Stimulated activated effector memory CD8-positive, alpha-beta T cell treated with anti-CD3 and anti-CD28 coated beads, Interleukin-12 subunit alpha, Interleukin-12 subunit beta, amount 100 ng/mL, for 72 hours (primary cell): ENCODE data around the gene CPD.
"Not testable (repeated sequence)": the region's sequence is repeated elsewhere in the genome, so short reads cannot be mapped to it uniquely, and the experiment has no call there.

Experiments
- ATAC-seq: fragments of 150-1000 bp; cut with Tn5 transposase; 2 replicates; pipeline ENCODE4 v1.10.0; 2021
- DNase-seq, 2 donors: peaks; one replicate each; pipeline ENCODE4 v3.0.0; 2021 to 2022; ENCODE audit warnings: low spot score in 2 of 2
- H3K27ac Mint-ChIP-seq: one replicate; pipeline ENCODE4 v1.8.0; 2022; ENCODE audit warnings: mild to moderate bottlenecking, mixed read lengths
- H3K36me3 Mint-ChIP-seq: one replicate; pipeline ENCODE4 v1.8.0; 2022; ENCODE audit warnings: mild to moderate bottlenecking, mixed read lengths
- H3K4me1 Mint-ChIP-seq: one replicate; pipeline ENCODE4 v1.8.0; 2022; ENCODE audit warnings: mixed read lengths
- H3K4me3 Mint-ChIP-seq: one replicate; pipeline ENCODE4 v1.8.0; 2022; ENCODE audit warnings: mild to moderate bottlenecking, mixed read lengths
- H3K9me3 Mint-ChIP-seq: one replicate; pipeline ENCODE4 v1.8.0; 2022; ENCODE audit warnings: mixed read lengths

CPD gene

GRCh38 chr17:30346221-30346795 is 32.4 kb upstream of the CPD start:
- peaks cover 11% of the 10 kb centered on the region for H3K4me1 Mint-ChIP-seq
- no peak for ATAC-seq
- H3K4me3 Mint-ChIP-seq = no peak overlapping the region
- DNase-seq = no peak
- no peak overlapping the region for H3K27ac Mint-ChIP-seq
- H3K36me3 Mint-ChIP-seq = no peaks in the 10 kb centered on the region
- no peaks in the 10 kb centered on the region for H3K9me3 Mint-ChIP-seq

GRCh38 chr17:30347488-30347887 is 31.2 kb upstream of the CPD start:
- no peaks in the 10 kb centered on the region for H3K36me3 Mint-ChIP-seq
- H3K4me1 Mint-ChIP-seq = peaks cover 11% of the 10 kb centered on the region
- no peak for DNase-seq
- H3K27ac Mint-ChIP-seq = no peak overlapping the region
- ATAC-seq = no peak
- H3K4me3 Mint-ChIP-seq = no peak overlapping the region
- H3K9me3 Mint-ChIP-seq = no peaks in the 10 kb centered on the region

- Mint-ChIP-seq H3K4me1 (peaks cover 11% of the 10 kb centered on the region), H3K9me3 (no peaks in the 10 kb centered on the region), H3K4me3 (no peak overlapping the region), H3K36me3 (no peaks in the 10 kb centered on the region), H3K27ac (no peak overlapping the region)
- ATAC-seq = no peak
- no peak for DNase-seq
These were observed 29.5 kb upstream of the CPD start for GRCh38 chr17:30349252-30349651.

GRCh38 chr17:30351263-30351662 is 27.5 kb upstream of the CPD start:
- ATAC-seq, H3K36me3 Mint-ChIP-seq, H3K4me3 Mint-ChIP-seq, H3K9me3 Mint-ChIP-seq, H3K27ac Mint-ChIP-seq, DNase-seq: not testable (repeated sequence)
- peaks cover 14% of the 10 kb centered on the region for H3K4me1 Mint-ChIP-seq

GRCh38 chr17:30351735-30352134 is 27.0 kb upstream of the CPD start:
- no peak overlapping the region for H3K4me3 Mint-ChIP-seq

GRCh38 chr17:30352240-30352814 is 26.4 kb upstream of the CPD start:
- Mint-ChIP-seq H3K36me3 (no peaks in the 10 kb centered on the region), H3K4me3 (no peak overlapping the region), H3K27ac (no peak overlapping the region), H3K4me1 (peaks cover 12% of the 10 kb centered on the region), H3K9me3 (no peaks in the 10 kb centered on the region)
- DNase-seq = no peak
- ATAC-seq = peak; percentile 50

More at GRCh38 chr17:30351735-30352134, 27.0 kb upstream of the CPD start:
- Mint-ChIP-seq H3K36me3 (no peaks in the 10 kb centered on the region), H3K4me1 (peaks cover 12% of the 10 kb centered on the region), H3K9me3 (no peaks in the 10 kb centered on the region), H3K27ac (no peak overlapping the region)
- no peak for DNase-seq
- ATAC-seq = no peak

GRCh38 chr17:30354701-30355100 is 24.0 kb upstream of the CPD start:
- ATAC-seq (peak; percentile 51), DNase-seq (no peak)
- H3K36me3 Mint-ChIP-seq = no peaks in the 10 kb centered on the region
- H3K27ac Mint-ChIP-seq = no peak overlapping the region
- H3K9me3 Mint-ChIP-seq = no peaks in the 10 kb centered on the region
- no peak overlapping the region for H3K4me3 Mint-ChIP-seq
- H3K4me1 Mint-ChIP-seq = peaks cover 12% of the 10 kb centered on the region

- H3K27ac Mint-ChIP-seq = no peak overlapping the region
- peaks cover 15% of the 10 kb centered on the region for H3K4me1 Mint-ChIP-seq
- no peak overlapping the region for H3K4me3 Mint-ChIP-seq
- DNase-seq = no peak
- H3K36me3 Mint-ChIP-seq = peaks cover 5% of the 10 kb centered on the region
- peaks cover 10% of the 10 kb centered on the region for H3K9me3 Mint-ChIP-seq
- ATAC-seq = no peak
These were observed 21.3 kb upstream of the CPD start for GRCh38 chr17:30357476-30357875.

- Mint-ChIP-seq H3K9me3 (peaks cover 10% of the 10 kb centered on the region), H3K36me3 (peaks cover 5% of the 10 kb centered on the region), H3K4me1 (peaks cover 21% of the 10 kb centered on the region), H3K4me3 (no peak overlapping the region), H3K27ac (no peak overlapping the region)
- DNase-seq = no peak
- ATAC-seq = no peak
These were observed 20.5 kb upstream of the CPD start for GRCh38 chr17:30358055-30358760.

GRCh38 chr17:30360086-30360808 is 18.5 kb upstream of the CPD start:
- DNase-seq (no peak), ATAC-seq (no peak)
- no peak overlapping the region for H3K4me3 Mint-ChIP-seq
- no peak overlapping the region for H3K27ac Mint-ChIP-seq
- peaks cover 13% of the 10 kb centered on the region for H3K36me3 Mint-ChIP-seq
- peaks cover 26% of the 10 kb centered on the region for H3K4me1 Mint-ChIP-seq
- H3K9me3 Mint-ChIP-seq = peaks cover 10% of the 10 kb centered on the region

GRCh38 chr17:30361766-30362279 is 16.9 kb upstream of the CPD start:
- H3K36me3 Mint-ChIP-seq = peaks cover 13% of the 10 kb centered on the region
- ATAC-seq (no peak), DNase-seq (peak in 1 of 2 donors; percentile 43)
- peaks cover 10% of the 10 kb centered on the region for H3K9me3 Mint-ChIP-seq
- H3K27ac Mint-ChIP-seq = no peak overlapping the region
- H3K4me3 Mint-ChIP-seq = no peak overlapping the region
- peaks cover 37% of the 10 kb centered on the region for H3K4me1 Mint-ChIP-seq

- Mint-ChIP-seq H3K27ac (peak overlapping the region; percentile 60), H3K9me3 (peaks cover 10% of the 10 kb centered on the region), H3K4me1 (peaks cover 42% of the 10 kb centered on the region), H3K36me3 (peaks cover 13% of the 10 kb centered on the region), H3K4me3 (peak overlapping the region; percentile 27)
- peak; percentile 97 for ATAC-seq
- peak; percentile 63 to 91 for DNase-seq
These were observed 15.0 kb upstream of the CPD start for GRCh38 chr17:30363715-30364202.

GRCh38 chr17:30366536-30366935 is 12.2 kb upstream of the CPD start:
- Mint-ChIP-seq H3K4me1 (peaks cover 42% of the 10 kb centered on the region), H3K36me3 (peaks cover 8% of the 10 kb centered on the region), H3K4me3 (no peak overlapping the region), H3K27ac (no peak overlapping the region), H3K9me3 (no peaks in the 10 kb centered on the region)
- ATAC-seq (no peak), DNase-seq (peak in 1 of 2 donors; percentile 36)

- H3K4me1 Mint-ChIP-seq = peaks cover 45% of the 10 kb centered on the region
- DNase-seq (no peak), ATAC-seq (no peak)
- no peak overlapping the region for H3K4me3 Mint-ChIP-seq
- H3K9me3 Mint-ChIP-seq = no peaks in the 10 kb centered on the region
- peaks cover under 1% of the 10 kb centered on the region for H3K36me3 Mint-ChIP-seq
- no peak overlapping the region for H3K27ac Mint-ChIP-seq
These were observed 9.6 kb upstream of the CPD start for GRCh38 chr17:30368912-30369720.
